ENCODE measurements around the gene C13orf46. TPM values are rescaled to one million over a fixed set of nuclear protein-coding genes. Genes with fewer than 3 reads are reported as not detected.

The C13orf46 gene
- total and polyA plus RNA-seq, 2 of the 8 experiments (the other 6 are each of a cell fraction or from before 2014, with no cell fraction given), result 0.23 to 0.28 TPM

DNA sequence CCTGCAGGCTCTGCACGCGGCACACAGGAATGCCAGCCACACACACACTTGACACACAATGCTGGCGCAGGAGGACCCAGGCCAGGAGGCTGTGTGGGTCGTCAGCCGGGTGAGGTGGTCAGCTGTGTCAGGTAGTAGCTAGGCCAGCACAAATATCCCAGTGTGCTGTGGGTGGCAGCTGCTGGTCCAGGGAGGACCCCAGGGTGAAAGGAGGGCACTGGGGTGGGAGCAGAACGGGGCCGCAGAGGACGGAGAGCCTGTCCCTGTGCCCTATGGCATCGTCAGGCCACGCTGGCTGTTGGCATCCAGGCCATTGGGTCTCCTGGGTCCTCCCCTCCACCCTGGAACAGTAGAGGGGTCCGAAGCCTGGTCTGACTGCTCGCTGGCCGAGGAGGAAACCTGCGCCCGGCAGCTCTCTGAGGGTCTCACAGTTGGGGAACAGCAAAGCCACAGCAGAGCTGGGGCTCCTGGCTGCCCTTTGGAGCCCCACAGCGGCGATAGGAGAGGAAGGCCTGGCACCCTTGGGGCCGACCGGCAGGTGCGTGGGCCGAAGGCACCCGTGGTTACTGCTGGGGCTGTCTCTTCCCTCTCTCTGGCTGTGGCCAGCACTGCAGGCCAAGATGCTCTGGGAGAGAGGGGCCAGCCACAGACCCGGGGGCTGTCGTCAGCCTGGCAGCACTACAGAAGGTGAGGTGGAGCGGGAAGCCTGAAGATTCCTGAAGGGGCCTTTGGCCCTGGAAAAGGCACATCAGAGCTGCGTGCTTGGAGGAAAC is 27.3 kb downstream of the C13orf46 start:
- Histone ChIP-seq H3K36me3 (ENCODE audit: control insufficient read depth in 2 of 4, insufficient read depth in 4 of 4, low read length in 3 of 4) (no peaks in the 10 kb centered on the region), H3K27ac (ENCODE audit: low read depth, low read length) (no peak overlapping the region), H3K4ac (replicated peaks; ENCODE audit: insufficient read length, low read depth, low read length) (no peak overlapping the region), H4K8ac (ENCODE audit: extremely low read depth, insufficient read depth, low read length) (no peak overlapping the region), H3K14ac (ENCODE audit: insufficient read length) (no peak overlapping the region), H2AK5ac (ENCODE audit: low read depth, low read length) (no peak overlapping the region), H4K5ac (ENCODE audit: insufficient read length, low read depth, low read length) (no peak overlapping the region), H3K79me1 (ENCODE audit: low read depth, low read length) (no peaks in the 10 kb centered on the region), H3K18ac (ENCODE audit: extremely low read depth, low read length) (no peak overlapping the region), H4K91ac (replicated peaks; ENCODE audit: insufficient read length, low read length) (no peak overlapping the region), H3K9ac (replicated peaks in 1 of 4; ENCODE audit: extremely low read depth in 1 of 4, low read depth in 3 of 4, low read length in 3 of 4) (no peak overlapping the region), H3K4me3 (ENCODE audit: extremely low read depth in 1 of 4, insufficient read depth in 2 of 4, low read depth in 3 of 4, low read length in 4 of 4) (no peak overlapping the region), H3K9me3 (ENCODE audit: insufficient read depth in 2 of 2, low read depth in 1 of 2, low read length in 1 of 2) (no peaks in the 10 kb centered on the region), H3K23ac (ENCODE audit: insufficient read length) (no peak overlapping the region), H2BK12ac (ENCODE audit: low read depth, low read length) (no peak overlapping the region), H3K23me2 (ENCODE audit: low read depth, low read length) (no peaks in the 10 kb centered on the region), H3K4me2 (ENCODE audit: insufficient read depth in 1 of 2, low read depth in 2 of 2, low read length in 2 of 2) (no peak overlapping the region), H3K4me1 (replicated peaks in 1 of 4; ENCODE audit: control insufficient read depth in 3 of 4, insufficient read depth in 4 of 4, low read length in 3 of 4) (peaks cover 0 to 1% (median 0%) of the 10 kb centered on the region in 4 experiments; a peak in 1 of 7 replicates), H3K56ac (replicated peaks; ENCODE audit: insufficient read length, low read depth, low read length) (no peak overlapping the region), H3K79me2 (ENCODE audit: control insufficient read depth in 1 of 2, insufficient read depth in 2 of 2, low read length in 2 of 2) (no peaks in the 10 kb centered on the region), H2BK20ac (ENCODE audit: low read length) (no peak overlapping the region), H2BK120ac (replicated peaks; ENCODE audit: low read depth, low read length) (no peak overlapping the region), H3K27me3 (replicated peaks in 1 of 4; ENCODE audit: control insufficient read depth in 3 of 4, extremely low read depth in 1 of 4, insufficient read depth in 3 of 4, low read length in 3 of 4) (no peaks in the 10 kb centered on the region), H2BK5ac (ENCODE audit: low read depth, low read length) (no peak overlapping the region), H4K20me1 (replicated peaks in 1 of 2; ENCODE audit: control insufficient read depth in 1 of 2, insufficient read depth in 2 of 2, low read length in 2 of 2) (no peaks in the 10 kb centered on the region), H2AFZ (ENCODE audit: low read length) (no peak overlapping the region), H2BK15ac (ENCODE audit: low read length) (no peak overlapping the region)
- TF ChIP-seq PHF8 (conservative IDR thresholded peaks at IDR 0.05; ENCODE audit: low read depth, low read length) (no peak), POLR2A (IDR thresholded peaks at IDR 0.05; ENCODE audit: control extremely low read depth in 1 of 2, low read depth in 2 of 2, low read length in 2 of 2) (no peak), JUND (IDR thresholded peaks at IDR 0.05; ENCODE audit: low read length) (no peak), JUN (IDR thresholded peaks at IDR 0.05; ENCODE audit: low read depth, low read length) (no peak), BRCA1 (IDR thresholded peaks at IDR 0.05; ENCODE audit: low read depth, low read length) (no peak), GABPA (IDR thresholded peaks at IDR 0.05; ENCODE audit: borderline replicate concordance, insufficient read depth, low read length) (no peak), YY1 (IDR thresholded peaks at IDR 0.05; ENCODE audit: low read depth, low read length) (no peak), CHD2 (IDR thresholded peaks at IDR 0.05; ENCODE audit: low read length) (no peak), SP2 (IDR thresholded peaks at IDR 0.05; ENCODE audit: low read length) (no peak)
- POLR2A ChIA-PET (ENCODE audit: partially characterized antibody), result no interaction called here
- DNase-seq (ENCODE audit: low read depth in 1 of 2, low spot score in 2 of 2) (no peak), FAIRE-seq (no peak)
- WGBS, 2 experiments (ENCODE audit: extremely low coverage in 1 of 2, insufficient coverage in 1 of 2, insufficient read length in 1 of 2, insufficient replicate concordance in 2 of 2, low coverage in 1 of 2, low lambda C conversion rate in 2 of 2, missing lambda C conversion rate in 1 of 2), result 91% methylated on average over 15 of the region's 26 CpGs; no CpG with 5 or more reads in 1 of the 2 experiments
- CTCF ChIA-PET (ENCODE audit: partially characterized antibody), result interaction anchor here (0.9 to 3.3 kb wide), 9 partner anchors 9 to 281 kb away, joined by 3 to 13 read pairs (median 4); partner anchors contain the start of gene GRK1

Measured in H1 (cell line).